NT2/D1 (cell line): ENCODE measurements around the gene CDC37L1.
"Not testable (repeated sequence)": the region's sequence is repeated elsewhere in the genome, so short reads cannot be mapped to it uniquely, and the experiment has no call there.

Experiments
- SUZ12 ChIP-seq: IDR thresholded peaks from 2 replicates; pipeline ENCODE4 v1.6.1; 2011; ENCODE audit not compliant: insufficient read length, insufficient read depth; ENCODE audit errors: extremely low read depth
- YY1 ChIP-seq: IDR thresholded peaks from 2 replicates; pipeline ENCODE4 v1.6.1; 2011; ENCODE audit not compliant: insufficient read length, insufficient read depth
- ZNF274 ChIP-seq: IDR thresholded peaks from 2 replicates; pipeline ENCODE4 v1.6.1; 2011; ENCODE audit warnings: mild to moderate bottlenecking, low read depth, low read length

- TF ChIP-seq ZNF274, SUZ12, YY1: not testable (repeated sequence)
Observed at GRCh38 chr9:4754530-4754929, 75.2 kb downstream of the CDC37L1 start.
